GM12864 (cell line): ENCODE measurements around the gene POLN.

ENCODE experiments used
- DNase-seq: peaks from one replicate; pipeline ENCODE4 v3.0.0-alpha.2; 2011; ENCODE audit warnings: low read depth
- H3K4me3 ChIP-seq: 2 replicates; pipeline ENCODE4 v1.5.1; 2011; ENCODE audit warnings: mild to moderate bottlenecking, low read depth, low read length, control low read depth
- TF ChIP-seq, protein P1 (sequence below): IDR thresholded peaks from 2 replicates; pipeline ENCODE4 v1.5.1; 2011; ENCODE audit warnings: low read depth, mild to moderate bottlenecking, moderate library complexity, low read length, control low read depth, inconsistent platforms; ENCODE audit errors: missing control alignments

POLN gene

DNA sequence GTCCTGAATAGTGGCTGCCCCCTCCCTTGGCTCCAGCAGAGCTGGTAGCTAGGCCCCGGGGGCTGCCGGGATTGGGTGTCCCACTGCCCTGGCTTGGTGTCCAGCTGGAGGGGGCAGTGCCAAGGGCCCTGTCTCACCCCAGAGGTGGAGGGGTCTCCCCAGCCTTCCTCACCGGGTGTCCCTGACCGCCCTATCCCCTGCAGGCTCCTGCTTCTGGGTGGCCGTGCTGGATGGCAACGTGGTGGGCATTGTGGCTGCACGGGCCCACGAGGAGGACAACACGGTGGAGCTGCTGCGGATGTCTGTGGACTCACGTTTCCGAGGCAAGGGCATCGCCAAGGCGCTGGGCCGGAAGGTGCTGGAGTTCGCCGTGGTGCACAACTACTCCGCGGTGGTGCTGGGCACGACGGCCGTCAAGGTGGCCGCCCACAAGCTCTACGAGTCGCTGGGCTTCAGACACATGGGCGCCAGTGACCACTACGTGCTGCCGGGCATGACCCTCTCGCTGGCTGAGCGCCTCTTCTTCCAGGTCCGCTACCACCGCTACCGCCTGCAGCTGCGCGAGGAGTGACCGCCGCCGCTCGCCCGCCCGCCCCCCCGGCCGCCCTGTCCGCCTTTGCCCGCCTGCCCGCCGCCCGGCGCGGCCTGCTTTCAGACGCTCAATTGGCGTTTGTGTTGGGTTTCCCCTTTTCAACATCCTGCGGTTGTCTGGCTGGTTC lies 178.2 kb downstream of the POLN start:
- no peak for DNase-seq
- TF ChIP-seq, protein P1, sequence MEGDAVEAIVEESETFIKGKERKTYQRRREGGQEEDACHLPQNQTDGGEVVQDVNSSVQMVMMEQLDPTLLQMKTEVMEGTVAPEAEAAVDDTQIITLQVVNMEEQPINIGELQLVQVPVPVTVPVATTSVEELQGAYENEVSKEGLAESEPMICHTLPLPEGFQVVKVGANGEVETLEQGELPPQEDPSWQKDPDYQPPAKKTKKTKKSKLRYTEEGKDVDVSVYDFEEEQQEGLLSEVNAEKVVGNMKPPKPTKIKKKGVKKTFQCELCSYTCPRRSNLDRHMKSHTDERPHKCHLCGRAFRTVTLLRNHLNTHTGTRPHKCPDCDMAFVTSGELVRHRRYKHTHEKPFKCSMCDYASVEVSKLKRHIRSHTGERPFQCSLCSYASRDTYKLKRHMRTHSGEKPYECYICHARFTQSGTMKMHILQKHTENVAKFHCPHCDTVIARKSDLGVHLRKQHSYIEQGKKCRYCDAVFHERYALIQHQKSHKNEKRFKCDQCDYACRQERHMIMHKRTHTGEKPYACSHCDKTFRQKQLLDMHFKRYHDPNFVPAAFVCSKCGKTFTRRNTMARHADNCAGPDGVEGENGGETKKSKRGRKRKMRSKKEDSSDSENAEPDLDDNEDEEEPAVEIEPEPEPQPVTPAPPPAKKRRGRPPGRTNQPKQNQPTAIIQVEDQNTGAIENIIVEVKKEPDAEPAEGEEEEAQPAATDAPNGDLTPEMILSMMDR, result no peak
- H3K4me3 ChIP-seq, result no peak overlapping the region

DNA sequence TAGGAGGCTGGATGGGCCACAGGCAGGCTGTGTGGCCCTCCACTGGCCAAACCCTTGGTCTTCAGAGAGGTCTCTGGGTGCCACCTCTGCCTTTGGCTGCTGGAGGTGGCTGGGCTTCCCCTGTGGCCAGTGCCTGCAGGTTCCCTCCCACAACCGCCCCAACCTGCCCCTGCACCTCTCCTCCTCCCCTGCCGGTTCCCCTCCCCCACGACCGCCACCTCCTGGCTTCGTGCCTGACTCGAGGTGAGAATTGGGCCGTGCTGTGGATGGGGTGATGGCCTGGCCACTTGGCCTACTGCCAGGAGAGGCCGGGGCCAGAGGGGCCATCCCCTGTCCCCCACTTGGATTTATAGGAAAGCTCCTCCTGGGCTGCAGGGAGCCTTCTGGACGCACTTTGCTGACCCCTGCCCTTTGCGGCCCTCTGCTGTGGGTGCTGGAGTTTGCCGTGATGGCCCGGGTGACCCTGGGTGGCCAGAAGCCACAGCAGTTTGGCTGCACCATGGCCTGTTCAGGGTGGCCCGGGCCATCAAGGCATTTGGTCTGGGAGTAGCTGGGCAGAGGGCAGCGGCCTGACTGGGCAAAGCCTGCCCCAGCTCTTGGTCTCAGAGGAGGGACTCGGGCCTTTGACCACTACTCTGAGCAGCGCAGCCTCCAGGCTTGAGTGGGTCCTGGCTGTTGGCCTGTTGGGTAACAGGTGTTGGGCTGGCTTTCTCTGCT lies 179.0 kb downstream of the POLN start:
- no peak overlapping the region for H3K4me3 ChIP-seq
- TF ChIP-seq, protein P1, result no peak
- DNase-seq, result no peak

DNA sequence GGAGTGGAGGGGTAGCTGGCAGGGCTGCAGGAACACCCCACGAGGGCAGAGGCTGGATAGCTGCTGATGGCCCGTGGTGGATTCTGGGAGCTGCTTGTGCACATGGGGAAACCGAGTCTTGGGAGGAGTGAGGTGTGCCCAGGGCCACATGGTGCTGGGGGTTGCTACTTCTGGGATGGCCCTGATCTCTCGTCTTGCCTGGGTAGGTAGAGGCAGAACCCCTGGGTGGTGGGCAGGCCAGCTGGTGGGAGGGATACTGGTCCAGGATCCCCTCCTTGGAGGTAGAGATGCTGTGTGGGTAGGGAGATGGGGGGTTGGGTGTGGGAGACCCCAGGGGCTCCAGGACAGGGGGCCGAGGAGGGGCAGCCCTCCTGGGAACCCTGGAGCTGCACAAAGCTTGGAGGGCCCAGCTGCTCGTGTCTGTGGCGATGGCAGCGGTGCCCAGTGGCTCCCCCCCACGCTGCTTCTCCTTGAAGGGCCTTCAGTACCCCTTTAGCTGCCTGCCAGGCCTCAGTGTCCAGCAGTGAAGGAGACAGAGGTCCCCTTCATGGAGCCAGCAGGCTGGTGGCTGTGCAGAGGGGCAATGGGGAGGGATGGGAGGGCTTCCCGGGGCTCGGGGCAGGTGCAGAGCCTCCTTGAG lies 179.6 kb downstream of the POLN start:
- no peak overlapping the region for H3K4me3 ChIP-seq
- TF ChIP-seq, protein P1, result no peak

DNA sequence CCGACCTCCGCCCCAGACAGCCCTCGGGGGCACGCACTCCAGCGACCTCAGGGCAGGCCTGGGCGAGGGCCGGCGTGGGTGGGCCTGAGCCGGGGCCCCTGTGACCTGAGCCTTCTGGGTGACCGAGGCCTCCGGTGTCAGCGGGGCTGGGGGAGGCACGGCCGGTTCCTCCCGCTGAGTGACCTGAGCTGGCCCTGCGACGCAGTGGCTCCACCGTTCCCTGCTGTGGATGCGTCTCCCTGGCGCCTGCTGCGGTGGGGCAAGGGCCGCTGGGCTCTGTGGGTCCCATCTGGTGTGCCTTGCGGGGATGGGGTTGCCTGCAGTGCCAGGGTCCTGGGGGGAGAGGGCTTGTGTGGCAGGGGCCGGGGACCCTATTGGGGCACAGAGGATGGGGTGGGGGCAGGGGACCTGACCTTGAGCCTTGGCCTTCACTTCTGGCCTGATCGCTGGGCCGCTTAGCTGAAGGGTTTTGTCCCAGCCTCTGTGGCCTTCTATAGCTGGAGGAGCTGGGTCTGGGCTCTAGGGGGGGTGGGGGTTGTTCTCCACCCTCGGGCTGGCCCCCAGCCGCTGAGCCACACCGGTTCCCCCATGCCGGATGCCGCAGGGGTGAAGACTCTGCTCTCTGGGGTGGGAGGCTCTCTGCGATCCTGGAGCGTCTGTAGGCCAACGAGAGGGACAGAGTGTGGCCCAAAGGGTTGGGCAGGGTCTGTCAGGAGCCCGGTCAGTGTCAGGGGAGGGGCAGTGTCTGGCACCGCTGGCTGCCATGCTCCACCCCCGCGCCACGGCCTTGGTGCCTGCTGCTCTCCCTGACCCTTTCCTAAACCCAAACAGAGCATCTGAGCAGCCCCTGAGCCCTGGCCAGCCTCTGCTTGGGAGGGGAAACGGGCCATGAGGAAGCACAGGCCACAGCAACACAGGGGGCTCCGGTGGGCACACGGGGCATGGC lies 180.5 kb downstream of the POLN start:
- H3K4me3 ChIP-seq, result no peak overlapping the region
- TF ChIP-seq, protein P1, result no peak
- no peak for DNase-seq

More for the DNA sequence above, 179.6 kb downstream of the POLN start:
- no peak for DNase-seq

DNA sequence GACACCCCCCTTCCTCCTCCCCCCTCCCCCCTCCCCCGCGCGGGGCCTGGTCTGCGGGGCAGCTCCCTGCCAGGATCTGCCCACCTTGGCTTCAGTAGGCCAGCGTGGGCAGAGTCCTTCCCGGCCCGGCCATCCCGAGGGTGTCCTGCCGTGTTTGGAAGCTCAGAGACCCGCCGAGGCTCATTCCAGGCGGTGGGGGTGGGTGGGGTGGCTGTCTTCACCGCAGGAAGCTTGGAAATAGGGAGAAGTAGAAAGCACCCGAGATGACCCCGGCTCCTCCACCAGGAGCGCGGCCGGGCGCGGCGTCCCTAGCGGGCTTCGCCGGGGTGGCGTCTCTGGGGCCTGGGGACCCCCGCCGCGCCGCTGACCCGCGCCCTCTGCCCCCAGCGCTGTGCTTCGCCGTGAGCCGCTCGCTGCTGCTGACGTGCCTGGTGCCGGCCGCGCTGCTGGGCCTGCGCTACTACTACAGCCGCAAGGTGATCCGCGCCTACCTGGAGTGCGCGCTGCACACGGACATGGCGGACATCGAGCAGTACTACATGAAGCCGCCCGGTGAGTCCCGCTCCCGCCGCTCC lies 181.2 kb downstream of the POLN start:
- no peak overlapping the region for H3K4me3 ChIP-seq
- no peak for DNase-seq
- TF ChIP-seq, protein P1, result no peak
